HuH-7.5 (cell line): ENCODE results near the gene PHF20.
A peak's percentile ranks its signal among the peaks of the same experiment; 100 is the strongest.
"Not testable (repeated sequence)": the region's sequence is repeated elsewhere in the genome, so short reads cannot be mapped to it uniquely, and the experiment has no call there.

Source experiments
- DNase-seq: peaks from one replicate; pipeline ENCODE4 v3.0.0; 2011; ENCODE audit warnings: low spot score

Gene PHF20

GRCh38 chr20:35839904-35840303, 68.1 kb downstream of the PHF20 start:
- no peak for DNase-seq

- no peak for DNase-seq
Observed at GRCh38 chr20:35840421-35840820, 68.6 kb downstream of the PHF20 start.

- DNase-seq = no peak
Observed at GRCh38 chr20:35842361-35842760, 70.5 kb downstream of the PHF20 start.

- not testable (repeated sequence) for DNase-seq
Observed at GRCh38 chr20:35843894-35844293, 72.1 kb downstream of the PHF20 start.

- DNase-seq = no peak
Observed at GRCh38 chr20:35845561-35845960, 73.7 kb downstream of the PHF20 start.

GRCh38 chr20:35849706-35850105, 77.9 kb downstream of the PHF20 start:
- DNase-seq = no peak

- not testable (repeated sequence) for DNase-seq
Observed at GRCh38 chr20:35851659-35852058, 79.8 kb downstream of the PHF20 start.

- no peak for DNase-seq
Observed at GRCh38 chr20:35854713-35855348, 83.0 kb downstream of the PHF20 start.

- not testable (repeated sequence) for DNase-seq
Observed at GRCh38 chr20:35855641-35856040, 83.8 kb downstream of the PHF20 start.

GRCh38 chr20:35856866-35857265, 85.1 kb downstream of the PHF20 start:
- DNase-seq = no peak

- no peak for DNase-seq
Observed at GRCh38 chr20:35866418-35867202, 94.8 kb downstream of the PHF20 start.

- DNase-seq = no peak
Observed at GRCh38 chr20:35870541-35871258, 98.9 kb downstream of the PHF20 start.

- DNase-seq = no peak
Observed at GRCh38 chr20:35871259-35871771, 99.5 kb downstream of the PHF20 start.

GRCh38 chr20:35876033-35876320, 104.2 kb downstream of the PHF20 start:
- no peak for DNase-seq

- DNase-seq = no peak
Observed at GRCh38 chr20:35877611-35878010, 105.8 kb downstream of the PHF20 start.

- no peak for DNase-seq
Observed at GRCh38 chr20:35878113-35878625, 106.4 kb downstream of the PHF20 start.

- DNase-seq = no peak
Observed at GRCh38 chr20:35881676-35882075, 109.9 kb downstream of the PHF20 start.

- not testable (repeated sequence) for DNase-seq
Observed at GRCh38 chr20:35882427-35883161, 110.8 kb downstream of the PHF20 start.

- DNase-seq = no peak
Observed at GRCh38 chr20:35883336-35883777, 111.5 kb downstream of the PHF20 start.

GRCh38 chr20:35883778-35884540, 112.1 kb downstream of the PHF20 start:
- DNase-seq = peak; percentile 73

GRCh38 chr20:35884541-35884865, 112.7 kb downstream of the PHF20 start:
- DNase-seq = no peak
